GM18519 (cell line): ENCODE data around the gene GCNT3.
"Not testable (repeated sequence)": the region's sequence is repeated elsewhere in the genome, so short reads cannot be mapped to it uniquely, and the experiment has no call there.

ENCODE experiments used
- ATAC-seq: cut with Tn5 transposase; IDR thresholded peaks from one replicate; pipeline ENCODE4 v1.9.1; 2021; ENCODE audit warnings: mild to moderate bottlenecking, moderate library complexity; ENCODE audit not compliant: unreplicated experiment, low FRiP score

GCNT3 gene

GRCh38 chr15:59615661-59616060 lies 4.1 kb downstream of the GCNT3 start:
- ATAC-seq: no peak

- no peak for ATAC-seq
These were observed 4.8 kb downstream of the GCNT3 start for GRCh38 chr15:59616379-59616778.

GRCh38 chr15:59618406-59618805 lies 6.8 kb downstream of the GCNT3 start:
- no peak for ATAC-seq

DNA sequence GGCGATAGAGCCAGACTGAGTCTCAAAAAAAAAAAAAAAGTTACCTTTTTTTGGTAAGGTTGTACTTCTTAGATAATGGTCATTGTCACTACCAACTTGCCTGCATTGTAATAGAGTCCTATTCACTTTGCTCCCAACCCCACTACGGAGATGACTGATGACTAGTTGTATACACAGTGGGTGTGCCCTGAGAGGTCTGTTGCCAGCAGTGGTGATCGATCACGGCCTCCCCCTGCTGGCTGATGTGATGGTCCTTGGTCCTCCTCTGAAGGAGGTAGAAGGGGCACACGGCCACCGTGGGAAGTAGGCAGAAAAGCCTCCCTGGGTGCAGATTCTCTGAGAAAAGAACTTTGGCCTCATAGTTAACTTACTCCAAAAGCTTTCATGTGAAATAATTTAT lies 10.7 kb downstream of the GCNT3 start:
- no peak for ATAC-seq

- no peak for ATAC-seq
These were observed 21.1 kb downstream of the GCNT3 start for GRCh38 chr15:59632714-59633113.

DNA sequence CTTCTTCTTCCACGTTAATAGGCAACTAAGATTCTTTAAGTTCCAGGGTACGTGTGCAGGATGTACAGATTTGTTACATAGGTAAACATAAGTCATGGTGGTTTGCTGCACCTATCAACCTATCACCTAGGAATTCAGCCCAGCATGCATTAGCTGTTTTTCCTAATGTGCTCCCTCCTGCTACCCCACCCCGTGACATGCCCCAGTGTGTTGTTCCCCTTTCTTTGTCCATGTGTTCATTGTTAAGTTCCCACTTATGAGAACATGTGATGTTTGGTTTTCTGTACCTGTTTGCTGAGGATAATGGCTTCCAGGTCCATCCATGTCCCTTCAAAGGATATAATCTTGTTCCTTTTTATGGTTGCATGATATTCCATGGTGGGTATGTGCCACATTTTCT lies 24.6 kb downstream of the GCNT3 start:
- no peak for ATAC-seq

- ATAC-seq: not testable (repeated sequence)
These were observed 25.9 kb downstream of the GCNT3 start for GRCh38 chr15:59637507-59637906.

- ATAC-seq: no peak
These were observed 30.8 kb downstream of the GCNT3 start for GRCh38 chr15:59642351-59642750.

DNA sequence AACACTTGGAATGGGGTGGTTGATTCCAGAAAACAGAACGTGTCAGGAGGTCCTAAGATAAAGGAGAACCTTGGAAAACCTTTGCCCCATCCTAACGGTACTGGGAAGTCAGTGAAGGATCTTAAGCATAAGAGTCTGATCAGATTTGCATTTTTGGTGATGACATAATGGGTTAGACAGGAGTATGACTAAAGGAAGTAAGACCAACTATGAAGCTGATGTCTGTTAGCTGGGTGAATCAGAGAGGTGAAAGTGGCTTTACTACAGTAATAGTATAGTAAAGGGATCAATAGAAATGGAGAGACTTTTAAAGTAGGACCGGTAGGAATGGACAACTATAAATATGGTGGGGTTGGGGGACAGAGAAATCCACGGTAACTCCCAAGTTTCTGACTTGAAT lies 33.2 kb downstream of the GCNT3 start:
- no peak for ATAC-seq

GRCh38 chr15:59645812-59646211 lies 34.2 kb downstream of the GCNT3 start:
- ATAC-seq: not testable (repeated sequence)

DNA sequence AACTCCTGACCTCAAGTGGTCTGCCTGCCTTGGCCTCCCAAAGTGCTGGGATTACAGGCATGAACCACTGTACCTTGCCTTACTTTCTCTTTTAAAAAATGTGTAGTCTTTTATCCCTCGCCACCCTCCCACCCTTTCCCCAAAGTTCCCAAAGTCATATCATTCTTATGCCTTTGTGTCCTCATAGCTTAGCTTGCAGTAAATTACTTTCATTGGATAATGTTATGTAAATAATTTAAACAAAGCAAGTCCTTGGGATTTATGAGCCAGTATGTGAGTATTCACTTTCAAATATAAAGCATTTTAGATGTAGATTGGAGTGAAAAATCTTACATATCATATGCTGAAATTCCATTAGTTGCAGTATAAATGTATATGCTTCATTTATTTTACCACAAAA lies 34.7 kb downstream of the GCNT3 start:
- no peak for ATAC-seq

DNA sequence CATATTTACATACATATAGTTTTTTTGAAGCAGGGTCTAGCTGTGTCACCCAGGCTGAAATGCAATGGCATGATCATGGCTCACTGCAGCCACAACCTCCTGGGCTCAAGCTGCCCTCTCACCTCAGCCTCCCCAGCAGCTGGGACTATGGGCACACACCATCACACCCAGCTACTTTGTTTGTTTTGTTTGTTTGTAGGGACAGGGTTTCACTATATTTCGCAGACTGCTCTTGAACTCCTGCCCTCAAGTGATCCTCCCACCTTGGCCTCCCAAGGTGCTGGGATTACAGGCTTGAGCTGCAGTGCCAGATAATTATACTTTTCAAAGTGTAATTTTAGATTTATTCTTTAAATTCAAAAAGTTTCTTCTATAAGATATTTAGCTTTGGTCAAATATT lies 35.5 kb downstream of the GCNT3 start:
- ATAC-seq: no peak

DNA sequence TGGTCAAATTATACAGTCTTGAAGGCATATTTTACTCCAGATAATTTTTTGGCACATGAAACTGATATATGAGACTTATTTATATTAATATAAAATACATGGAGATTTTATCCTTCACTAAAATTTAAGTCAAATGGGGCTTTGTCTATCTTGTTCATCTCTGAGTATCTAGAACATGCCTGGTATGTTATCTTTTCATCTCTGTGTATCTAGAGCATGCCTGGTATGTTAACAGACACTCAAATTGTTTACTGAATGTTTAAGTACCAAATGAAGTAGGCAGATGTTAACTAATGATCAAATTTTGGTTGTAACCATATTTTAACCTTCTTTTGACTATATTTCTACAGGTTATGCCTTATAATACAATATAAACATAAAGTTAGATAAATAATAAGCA lies 38.0 kb downstream of the GCNT3 start:
- ATAC-seq: no peak

DNA sequence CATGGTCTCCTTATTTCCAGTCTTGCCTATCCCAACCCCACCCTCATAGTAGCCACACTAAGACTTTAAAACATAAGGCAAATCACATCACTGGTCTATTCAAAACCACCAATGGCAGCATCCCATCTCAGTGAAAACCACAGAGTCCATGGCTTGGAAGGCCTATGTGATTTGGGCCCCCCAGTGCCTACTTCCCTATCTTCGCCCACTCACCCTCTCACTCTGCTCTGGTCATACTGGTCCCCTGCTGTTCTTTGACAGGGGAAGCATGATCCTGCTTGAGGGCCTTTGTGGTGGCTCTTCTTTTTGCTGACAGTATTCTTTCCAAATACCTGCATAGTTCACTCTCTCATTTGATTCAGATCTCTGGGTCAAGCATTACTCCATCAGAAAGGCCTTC lies 42.5 kb downstream of the GCNT3 start:
- ATAC-seq: no peak

DNA sequence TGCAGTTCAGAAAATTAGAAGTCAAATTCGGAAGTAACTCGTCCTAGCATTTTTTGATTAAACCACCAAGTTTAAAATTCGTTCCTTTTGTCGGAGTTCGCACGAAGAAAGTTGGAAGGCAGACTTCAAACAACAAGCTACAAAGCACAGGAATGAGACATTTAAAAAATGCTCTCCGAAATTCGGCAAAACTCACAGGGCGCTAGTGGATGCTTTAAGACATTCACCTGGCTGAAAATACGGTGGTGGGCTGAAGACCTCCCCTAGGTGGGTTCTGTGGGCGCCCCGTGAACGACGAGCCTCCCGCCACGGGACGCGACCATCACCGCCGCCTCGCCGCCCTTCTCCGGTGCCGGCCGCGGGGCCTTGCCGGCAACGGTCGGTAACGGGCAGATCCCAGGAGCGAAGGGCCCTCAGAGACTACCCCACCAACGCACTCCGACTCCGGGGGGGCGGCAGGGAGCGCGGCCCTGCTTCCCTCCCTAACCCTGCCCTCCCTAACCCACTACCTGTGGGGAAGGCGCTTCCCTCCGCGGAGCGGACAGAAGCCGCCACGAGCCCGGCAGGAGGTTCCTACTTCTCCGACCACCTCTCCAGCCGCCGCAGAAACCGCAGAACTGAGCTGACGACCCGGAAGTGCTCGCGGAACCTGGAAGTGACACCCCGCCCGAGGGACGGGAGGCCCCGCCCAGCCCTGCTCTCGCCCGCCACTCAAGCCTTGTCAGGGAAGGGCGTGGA lies 45.5 kb downstream of the GCNT3 start, which contains the start of gene GTF2A2:
TSS of gene GTF2A2 (minus strand) at position 619 of the 738 bp plus-strand sequence. CDS start 5,238 bp downstream, outside the sequence.
- peak; percentile 90 for ATAC-seq

GRCh38 chr15:59657635-59658125 lies 46.1 kb downstream of the GCNT3 start:
- peak; percentile 5 for ATAC-seq

DNA sequence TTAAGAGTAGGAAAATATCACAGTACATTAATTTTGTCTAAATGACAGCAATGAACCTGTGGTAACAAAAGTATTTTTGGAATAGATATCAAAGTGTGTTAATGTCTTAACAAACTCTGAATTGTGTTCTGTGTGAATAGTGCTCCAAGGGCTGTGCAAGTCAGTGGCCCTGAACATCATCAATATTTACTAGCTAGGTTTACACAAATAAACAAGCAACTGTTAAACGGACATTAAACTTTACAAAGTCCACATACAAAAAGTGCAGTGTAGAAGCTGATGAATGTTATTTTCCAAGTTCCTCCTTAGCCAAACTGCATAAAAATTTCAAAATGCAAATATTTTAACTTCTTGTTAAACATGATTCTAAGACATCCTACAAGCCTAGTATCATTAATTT lies 47.8 kb downstream of the GCNT3 start:
- no peak for ATAC-seq

GRCh38 chr15:59662260-59662659 lies 50.7 kb downstream of the GCNT3 start:
- ATAC-seq: no peak

DNA sequence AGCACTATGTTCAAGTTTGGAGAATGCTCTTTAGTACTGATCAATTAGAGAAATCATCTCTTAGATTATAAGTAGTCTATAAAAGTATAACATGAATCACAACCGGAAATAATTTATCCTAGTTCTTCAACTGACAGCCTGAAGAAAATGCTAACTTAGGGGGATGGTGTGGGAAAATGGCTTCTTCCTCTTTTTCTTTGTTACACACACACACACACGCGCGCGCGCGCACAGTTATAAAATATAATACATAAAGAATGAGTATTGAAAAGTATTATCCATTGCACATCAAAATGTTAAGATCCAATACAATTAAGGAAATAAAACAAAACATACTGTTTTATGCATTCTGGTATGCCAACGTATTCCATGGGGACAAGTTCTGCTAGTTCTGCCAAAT lies 57.0 kb downstream of the GCNT3 start:
- no peak for ATAC-seq
